ENCODE results near the gene LEFTY1.
"Not testable (repeated sequence)": the region's sequence is repeated elsewhere in the genome, so short reads cannot be mapped to it uniquely, and the experiment has no call there.

The LEFTY1 gene

GRCh38 chr1:225840713-225841112 is 48.2 kb downstream of the LEFTY1 start:
- H3K9me3 ChIP-seq (ENCODE audit: low read length), result no peaks in the 10 kb centered on the region
- no peak overlapping the region for H3K27ac ChIP-seq (ENCODE audit: low read depth, low read length)
- peaks cover 6% of the 10 kb centered on the region for H3K4me1 ChIP-seq (ENCODE audit: insufficient read depth, low read length)
- no peaks in the 10 kb centered on the region for H3K27me3 ChIP-seq (ENCODE audit: control insufficient read depth in 1 of 2, insufficient read depth in 2 of 2, low read length in 2 of 2)
- no peak overlapping the region for H3K4me3 ChIP-seq (ENCODE audit: low read depth in 1 of 2, low read length in 2 of 2)
- no peak overlapping the region for H3K9ac ChIP-seq (ENCODE audit: low read length)
- peaks cover 50% of the 10 kb centered on the region for H3K36me3 ChIP-seq (ENCODE audit: insufficient read depth, low read length)

GRCh38 chr1:225840223-225840610 is 48.7 kb downstream of the LEFTY1 start:
- Histone ChIP-seq H3K36me3 (ENCODE audit: insufficient read depth, low read length) (peaks cover 48% of the 10 kb centered on the region), H3K4me3 (ENCODE audit: low read depth in 1 of 2, low read length in 2 of 2) (no peak overlapping the region), H3K27me3 (ENCODE audit: control insufficient read depth in 1 of 2, insufficient read depth in 2 of 2, low read length in 2 of 2) (no peaks in the 10 kb centered on the region), H3K9me3 (ENCODE audit: low read length) (no peaks in the 10 kb centered on the region), H3K9ac (ENCODE audit: low read length) (no peak overlapping the region), H3K27ac (ENCODE audit: low read depth, low read length) (no peak overlapping the region), H3K4me1 (ENCODE audit: insufficient read depth, low read length) (peaks cover 4% of the 10 kb centered on the region)

GRCh38 chr1:225838793-225839192 is 50.2 kb downstream of the LEFTY1 start:
- H3K36me3 ChIP-seq (ENCODE audit: insufficient read depth, low read length), result peaks cover 42% of the 10 kb centered on the region

GRCh38 chr1:225836296-225836695 is 52.6 kb downstream of the LEFTY1 start:
- Histone ChIP-seq H3K36me3 (ENCODE audit: insufficient read depth, low read length) (peaks cover 54% of the 10 kb centered on the region), H3K4me1 (ENCODE audit: insufficient read depth, low read length) (peaks cover 13% of the 10 kb centered on the region)
- H3K9me3 ChIP-seq (ENCODE audit: low read length); H3K27me3 ChIP-seq (ENCODE audit: control insufficient read depth in 1 of 2, insufficient read depth in 2 of 2, low read length in 2 of 2); H3K9ac ChIP-seq (ENCODE audit: low read length); H3K27ac ChIP-seq (ENCODE audit: low read depth, low read length); H3K4me3 ChIP-seq (ENCODE audit: low read depth in 1 of 2, low read length in 2 of 2): not testable (repeated sequence)

More at GRCh38 chr1:225838793-225839192, 50.2 kb downstream of the LEFTY1 start:
- no peaks in the 10 kb centered on the region for H3K27me3 ChIP-seq (ENCODE audit: control insufficient read depth in 1 of 2, insufficient read depth in 2 of 2, low read length in 2 of 2)
- H3K9me3 ChIP-seq (ENCODE audit: low read length), result no peaks in the 10 kb centered on the region
- peaks cover 13% of the 10 kb centered on the region for H3K4me1 ChIP-seq (ENCODE audit: insufficient read depth, low read length)
- no peak overlapping the region for H3K9ac ChIP-seq (ENCODE audit: low read length)
- no peak overlapping the region for H3K27ac ChIP-seq (ENCODE audit: low read depth, low read length)
- no peak overlapping the region for H3K4me3 ChIP-seq (ENCODE audit: low read depth in 1 of 2, low read length in 2 of 2)
